Mammary epithelial cell (primary cell): ENCODE results near the gene ZP1.

Experiments
- EZH2 ChIP-seq: IDR thresholded peaks from 2 replicates; pipeline ENCODE4 v1.6.1; 2012; ENCODE audit warnings: low read length, inconsistent platforms, borderline replicate concordance
- TF ChIP-seq, protein P1 (sequence below), 2 donors: IDR thresholded peaks in 1 of 2; conservative IDR thresholded peaks in 1 of 2; 2 replicates each; pipeline ENCODE4 v1.5.1; 2011 to 2012; ENCODE audit warnings: inconsistent platforms in 2 of 2, low read length in 2 of 2, mild to moderate bottlenecking in 2 of 2, control low read depth in 1 of 2, low read depth in 1 of 2; ENCODE audit not compliant: insufficient read depth in 1 of 2; ENCODE audit errors: extremely low read depth in 1 of 2

DNA sequence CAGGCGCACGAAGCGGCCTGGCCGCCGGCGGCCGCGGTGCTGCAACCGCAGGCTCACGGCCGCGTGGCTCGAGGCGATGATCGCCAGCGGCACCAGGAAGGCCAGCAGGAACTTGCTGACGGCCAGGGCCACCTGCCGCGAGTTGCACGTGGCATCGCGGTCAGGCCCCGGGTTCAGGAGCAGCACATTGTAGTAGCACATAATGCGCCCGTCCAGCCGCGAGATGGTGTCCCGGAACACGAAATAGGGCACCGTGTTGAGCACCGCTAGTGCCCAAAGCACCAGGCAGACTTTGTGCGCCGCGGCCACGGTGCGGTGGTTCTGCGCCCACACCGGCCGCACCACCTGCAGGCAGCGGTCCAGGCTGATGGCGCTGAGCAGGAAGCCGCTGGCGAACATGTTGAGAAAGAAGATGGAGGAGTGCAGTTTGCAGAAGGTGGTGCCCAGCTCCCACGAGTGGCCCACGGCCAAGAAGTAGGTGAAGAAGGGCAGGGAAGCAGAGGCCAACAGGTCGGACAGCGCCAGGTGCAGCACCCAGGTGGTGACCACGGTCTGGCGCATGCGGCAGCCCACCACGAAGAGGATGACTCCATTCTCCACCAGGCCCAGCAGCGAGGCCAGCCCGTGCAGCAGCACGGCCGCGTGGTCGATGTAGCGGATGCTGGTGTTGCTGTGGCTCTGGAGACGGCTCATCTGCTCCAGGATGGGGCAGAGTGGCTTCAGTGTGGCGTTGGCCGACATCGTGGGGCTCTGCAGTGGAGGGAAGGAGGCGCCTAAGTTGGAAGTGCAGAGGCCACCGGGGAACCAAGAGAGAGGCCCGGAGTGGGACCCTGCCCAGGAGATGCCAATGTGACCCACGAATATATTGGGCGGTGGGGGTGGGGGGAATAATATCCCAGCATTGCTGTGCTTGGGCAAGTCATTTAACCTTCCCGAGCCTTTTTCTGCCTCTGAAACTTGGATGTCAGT is 14.1 kb upstream of the ZP1 start:
- TF ChIP-seq, protein P1, sequence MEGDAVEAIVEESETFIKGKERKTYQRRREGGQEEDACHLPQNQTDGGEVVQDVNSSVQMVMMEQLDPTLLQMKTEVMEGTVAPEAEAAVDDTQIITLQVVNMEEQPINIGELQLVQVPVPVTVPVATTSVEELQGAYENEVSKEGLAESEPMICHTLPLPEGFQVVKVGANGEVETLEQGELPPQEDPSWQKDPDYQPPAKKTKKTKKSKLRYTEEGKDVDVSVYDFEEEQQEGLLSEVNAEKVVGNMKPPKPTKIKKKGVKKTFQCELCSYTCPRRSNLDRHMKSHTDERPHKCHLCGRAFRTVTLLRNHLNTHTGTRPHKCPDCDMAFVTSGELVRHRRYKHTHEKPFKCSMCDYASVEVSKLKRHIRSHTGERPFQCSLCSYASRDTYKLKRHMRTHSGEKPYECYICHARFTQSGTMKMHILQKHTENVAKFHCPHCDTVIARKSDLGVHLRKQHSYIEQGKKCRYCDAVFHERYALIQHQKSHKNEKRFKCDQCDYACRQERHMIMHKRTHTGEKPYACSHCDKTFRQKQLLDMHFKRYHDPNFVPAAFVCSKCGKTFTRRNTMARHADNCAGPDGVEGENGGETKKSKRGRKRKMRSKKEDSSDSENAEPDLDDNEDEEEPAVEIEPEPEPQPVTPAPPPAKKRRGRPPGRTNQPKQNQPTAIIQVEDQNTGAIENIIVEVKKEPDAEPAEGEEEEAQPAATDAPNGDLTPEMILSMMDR (conservative IDR thresholded peaks at IDR 0.05 in 1 of 2, IDR thresholded peaks at IDR 0.05 in 1 of 2; ENCODE audit: extremely low read depth in 1 of 2, insufficient read depth in 1 of 2, low read depth in 1 of 2, low read length in 2 of 2): no peak
- no peak for TF ChIP-seq EZH2
